ENCODE results near the gene DEAF1. TPM values are rescaled to one million over a fixed set of nuclear protein-coding genes. Genes with fewer than 3 reads are reported as not detected.

The DEAF1 gene
- total RNA-seq, 1 donor from 2014 or later: 62.7 TPM

GRCh38 chr11:721247-721740 lies 26.3 kb upstream of the DEAF1 start:
- no peak for DNase-seq (ENCODE audit: low read depth)

GRCh38 chr11:720642-721246 lies 25.7 kb upstream of the DEAF1 start:
- DNase-seq (ENCODE audit: low read depth): no peak

DNA sequence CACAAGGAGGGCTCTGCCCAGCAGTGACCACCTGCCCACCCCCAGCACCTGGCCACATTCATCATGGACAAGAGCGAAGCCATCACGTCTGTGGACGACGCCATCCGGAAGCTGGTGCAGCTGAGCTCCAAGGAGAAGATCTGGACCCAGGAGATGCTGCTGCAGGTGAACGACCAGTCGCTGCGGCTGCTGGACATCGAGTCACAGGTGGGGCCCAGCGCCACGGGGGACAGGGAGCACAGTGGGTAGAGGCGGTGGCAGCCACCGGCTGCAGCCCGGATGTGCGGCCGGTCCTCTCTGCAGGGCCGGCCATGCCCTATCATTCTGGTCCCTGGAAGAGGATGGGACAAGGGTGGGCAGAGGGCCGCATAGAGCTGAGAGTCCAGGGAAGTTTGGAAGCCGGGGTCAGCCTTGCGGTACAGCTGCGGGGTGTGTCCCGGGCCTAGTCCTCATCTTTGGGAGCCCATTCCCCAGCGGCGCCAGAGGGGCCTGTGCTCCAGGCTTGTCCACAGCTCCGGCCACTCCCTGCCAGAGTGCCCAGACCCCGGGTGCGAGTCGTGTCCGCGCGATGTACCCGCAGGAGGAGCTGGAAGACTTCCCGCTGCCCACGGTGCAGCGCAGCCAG lies 25.1 kb upstream of the DEAF1 start:
- DNase-seq (ENCODE audit: low read depth): no peak

DNA sequence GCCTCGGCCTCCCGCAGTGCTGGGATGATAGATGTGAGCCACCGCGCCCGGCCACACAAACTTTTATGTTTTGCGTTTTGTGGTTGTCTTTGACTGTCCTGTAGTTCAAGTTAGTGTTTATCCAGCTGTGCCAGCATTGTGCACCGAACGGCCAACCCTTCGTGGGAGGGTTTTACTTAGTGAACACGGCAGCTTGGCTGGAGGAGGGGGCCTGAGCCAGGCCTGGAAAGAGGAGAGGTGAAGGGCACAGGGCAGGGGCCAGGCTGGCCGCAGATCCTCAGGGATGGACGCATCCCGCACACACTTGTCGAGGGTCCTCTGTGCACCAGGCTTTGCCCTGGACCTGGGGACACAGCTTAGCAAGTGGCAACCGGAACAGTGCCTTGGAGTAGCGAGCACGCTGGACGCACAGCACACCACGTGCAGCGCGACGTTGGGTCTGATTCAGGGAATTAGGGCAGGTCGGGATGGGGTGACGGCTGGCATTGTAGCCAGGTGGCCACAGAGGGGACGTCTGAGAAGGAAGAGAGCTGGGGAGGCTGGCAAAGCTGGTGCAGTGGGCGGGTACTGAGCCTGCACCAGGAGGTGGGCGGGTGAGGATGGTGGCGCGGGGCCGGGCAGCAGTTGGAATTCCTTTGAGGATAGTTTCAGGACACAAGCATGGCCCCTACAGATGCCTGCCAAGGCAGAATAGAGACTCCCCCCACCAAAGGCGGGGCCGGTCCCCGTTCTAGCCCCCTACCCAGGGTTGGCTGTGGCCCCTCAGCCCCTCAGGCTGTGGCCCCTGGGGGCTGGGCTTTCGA lies 24.4 kb upstream of the DEAF1 start:
- no peak for DNase-seq (ENCODE audit: low read depth)

DNA sequence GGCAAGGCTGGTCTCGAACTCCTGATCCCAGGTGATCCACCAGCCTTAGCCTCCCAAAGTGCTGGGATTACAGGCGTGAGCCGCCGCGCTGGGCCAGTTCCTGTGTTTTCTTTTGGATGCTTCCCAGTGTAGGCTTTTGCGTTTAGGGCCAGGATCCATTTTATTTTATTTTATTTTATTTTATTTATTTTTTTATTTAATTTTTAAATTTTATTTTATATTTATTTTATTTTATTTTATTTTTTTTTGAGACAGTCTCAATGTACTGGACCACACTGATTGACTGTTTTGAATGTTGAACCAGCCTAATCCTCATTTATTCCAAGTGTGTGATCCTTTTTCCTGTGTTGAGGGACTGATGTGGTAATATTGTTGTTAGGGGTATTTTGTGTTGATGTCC lies 19.4 kb upstream of the DEAF1 start:
- no peak for DNase-seq (ENCODE audit: low read depth)

- DNase-seq (ENCODE audit: low read depth): no peak
Measured at GRCh38 chr11:709109-709997, 14.3 kb upstream of the DEAF1 start.

GRCh38 chr11:708511-708910 lies 13.5 kb upstream of the DEAF1 start:
- no peak for DNase-seq (ENCODE audit: low read depth)

DNA sequence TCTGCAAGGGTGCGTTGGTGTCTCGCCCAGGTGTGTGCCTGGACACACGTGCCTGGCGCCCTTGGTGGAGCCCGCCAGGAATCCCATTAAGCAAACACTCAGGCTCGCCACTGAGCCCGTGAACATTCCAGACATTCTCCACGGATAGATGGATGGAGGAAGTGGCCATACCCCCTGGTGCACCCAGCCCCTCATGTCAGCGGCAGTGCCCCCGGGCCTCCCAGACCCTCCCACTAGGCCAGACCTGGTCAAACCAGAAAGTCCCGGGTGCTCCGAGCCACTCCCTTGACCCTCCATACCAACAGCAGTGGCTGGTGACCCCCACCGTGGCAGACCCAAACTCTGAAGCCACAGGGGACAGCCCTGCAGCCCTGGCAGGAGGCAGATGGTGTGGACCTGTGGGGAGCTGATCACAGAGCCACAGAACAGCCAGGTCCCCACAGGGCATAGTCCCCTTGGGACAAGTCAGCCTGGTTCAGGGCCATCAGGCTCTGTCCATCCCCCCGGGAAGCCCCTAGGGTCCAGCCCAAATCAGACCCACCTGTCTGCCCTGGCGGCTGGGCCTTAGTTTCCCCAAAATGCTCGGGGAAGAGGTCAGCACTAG lies 12.9 kb upstream of the DEAF1 start:
- DNase-seq (ENCODE audit: low read depth): peak; percentile 76

GRCh38 chr11:706957-707816 lies 12.2 kb upstream of the DEAF1 start:
- peak; percentile 71 for DNase-seq (ENCODE audit: low read depth)

DNA sequence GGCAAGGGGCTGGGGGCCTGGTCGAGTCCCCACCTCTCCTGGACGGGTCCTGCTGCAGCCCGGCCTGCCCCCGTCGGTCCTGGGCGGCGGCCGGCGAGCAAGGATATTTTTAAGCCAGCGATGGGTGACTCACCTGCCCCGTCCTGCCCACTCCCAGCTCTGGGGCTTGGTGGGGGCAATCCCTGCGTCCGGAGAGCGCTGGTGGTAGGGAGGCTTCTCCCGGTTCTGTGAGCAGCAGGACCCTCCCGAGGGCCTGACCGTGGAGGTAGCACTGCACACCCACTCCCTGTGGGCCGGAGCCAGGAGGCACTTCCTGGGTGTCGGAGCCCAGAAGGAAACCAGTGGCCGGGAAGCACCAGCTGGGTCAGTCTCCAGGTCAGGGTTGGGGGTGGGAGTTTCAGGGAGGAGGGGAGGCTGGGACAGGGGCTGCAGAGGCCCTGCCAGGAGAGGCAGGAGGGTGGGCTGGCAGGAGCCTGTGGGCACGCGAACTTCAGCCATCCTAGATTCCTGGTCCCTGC lies 11.5 kb upstream of the DEAF1 start:
- peak; percentile 47 for DNase-seq (ENCODE audit: low read depth)

DNA sequence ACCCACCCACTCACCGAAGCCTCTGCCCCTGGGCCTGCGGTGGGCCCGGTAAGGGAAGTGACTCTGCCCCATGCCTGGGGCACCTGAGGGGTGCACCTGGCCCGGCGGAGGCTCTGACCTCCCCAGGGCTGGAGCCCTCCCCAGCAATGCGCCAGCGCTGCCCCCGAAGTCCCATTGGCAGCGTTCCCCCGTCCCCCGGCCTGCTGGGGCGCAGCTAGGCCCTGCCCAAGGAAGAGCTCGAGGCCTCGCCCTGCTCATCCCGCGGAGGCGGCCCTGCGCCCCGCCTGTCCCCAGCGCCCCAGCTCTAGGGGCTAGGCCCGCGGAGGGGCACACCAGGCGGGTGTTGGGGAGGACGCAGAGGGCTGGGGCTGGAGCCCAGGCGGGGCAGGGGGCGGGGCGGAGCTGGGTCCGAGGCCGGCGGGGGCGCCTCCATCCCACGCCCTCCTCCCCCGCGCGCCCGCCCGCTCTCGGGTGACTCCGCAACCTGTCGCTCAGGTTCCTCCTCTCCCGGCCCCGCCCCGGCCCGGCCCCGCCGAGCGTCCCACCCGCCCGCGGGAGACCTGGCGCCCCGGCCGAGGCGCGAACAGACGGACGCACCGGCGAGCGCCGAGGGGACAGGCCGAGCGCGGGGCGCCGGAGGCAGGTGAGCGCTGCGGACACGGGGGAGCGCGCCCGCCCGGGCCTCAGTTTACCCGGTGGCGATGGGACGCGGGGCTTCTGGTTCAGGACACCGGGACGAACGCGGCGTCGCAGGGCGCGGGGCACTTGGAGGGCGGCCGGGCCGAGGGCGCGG lies 10.8 kb upstream of the DEAF1 start, which contains the start of gene EPS8L2:
TSS of gene EPS8L2 (plus strand) at position 586 of the 793 bp plus-strand sequence. CDS start 3,177 bp downstream, outside the sequence.
- no peak for DNase-seq (ENCODE audit: low read depth)

GRCh38 chr11:704781-705645 lies 10.0 kb upstream of the DEAF1 start:
- DNase-seq (ENCODE audit: low read depth): peak; percentile 54

DNA sequence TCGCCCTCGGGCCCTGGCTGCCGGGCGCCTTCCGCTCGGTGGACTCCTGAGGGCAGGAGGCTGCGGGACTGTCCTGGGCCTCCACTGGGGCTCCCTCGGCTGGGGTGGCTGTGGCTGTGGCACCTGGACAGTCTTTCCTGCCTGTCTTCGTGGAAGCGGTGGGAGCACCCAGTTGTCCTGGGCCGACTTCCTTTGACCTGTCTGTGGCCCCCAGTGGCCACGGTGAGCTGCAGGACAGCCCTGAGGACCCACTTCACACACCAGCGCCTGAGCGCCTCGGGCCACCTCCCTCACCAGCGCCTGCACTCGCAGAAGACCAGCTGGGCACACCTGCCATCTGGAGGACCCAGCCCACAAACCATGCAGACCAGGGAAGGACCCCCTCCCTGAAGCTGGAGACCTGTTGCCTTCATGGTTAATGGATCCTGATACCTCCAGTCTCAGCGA lies 9.2 kb upstream of the DEAF1 start:
- DNase-seq (ENCODE audit: low read depth): no peak

GRCh38 chr11:703506-703905 lies 8.5 kb upstream of the DEAF1 start:
- no peak for DNase-seq (ENCODE audit: low read depth)

DNA sequence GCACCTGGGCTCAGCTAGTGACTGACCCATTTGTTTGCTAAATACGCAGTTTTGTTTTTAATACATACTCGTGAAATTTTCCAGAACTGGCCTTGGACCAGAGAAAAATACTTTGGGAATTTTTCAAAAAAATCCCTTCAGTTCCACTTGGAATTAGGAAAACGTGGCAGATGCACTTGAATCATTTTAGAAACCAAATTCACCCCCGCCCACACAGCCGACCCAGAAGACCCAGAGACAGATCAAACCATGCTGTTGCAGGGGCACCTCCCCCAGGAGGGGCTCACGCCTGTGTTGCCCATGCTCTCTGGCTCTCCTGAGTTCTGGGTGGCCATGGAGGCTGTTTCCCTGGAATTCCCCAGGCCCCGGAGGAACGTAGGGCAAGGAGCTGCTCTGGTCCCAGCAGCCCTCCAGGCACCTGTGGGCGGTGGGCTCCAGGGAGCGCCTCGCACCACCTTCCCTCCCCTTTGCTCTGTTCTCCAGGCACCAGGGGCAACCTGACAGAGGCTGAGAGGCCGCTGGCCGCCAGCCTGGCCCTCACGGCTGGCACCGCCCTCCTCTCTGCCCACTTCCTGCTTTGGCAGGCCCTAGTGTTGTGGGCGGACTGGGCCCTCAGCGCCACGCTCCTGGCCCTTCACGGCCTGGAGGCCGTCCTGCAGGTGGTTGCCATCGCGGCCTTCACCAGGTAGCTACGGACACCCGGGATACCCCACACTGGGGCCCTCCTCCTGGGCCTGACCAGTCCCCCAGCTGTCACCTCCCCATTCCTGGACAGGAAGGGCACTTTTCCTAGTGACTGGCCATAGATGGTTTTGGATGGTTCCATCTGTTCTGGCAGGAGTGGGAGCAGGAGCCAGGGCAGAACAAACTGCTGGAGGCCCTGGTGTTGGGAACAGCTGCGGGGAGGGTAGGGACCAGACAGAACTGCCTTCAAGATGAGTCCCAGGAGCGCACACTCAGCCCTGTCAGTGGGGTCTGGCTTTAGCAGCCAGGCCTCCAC lies 7.7 kb upstream of the DEAF1 start:
- peak; percentile 30 for DNase-seq (ENCODE audit: low read depth)

GRCh38 chr11:701741-702461 lies 6.9 kb upstream of the DEAF1 start:
- no peak for DNase-seq (ENCODE audit: low read depth)

All from renal cortical epithelial cell (primary cell).